ENCODE measurements around the gene PARD6B. TPM values are rescaled to one million over a fixed set of nuclear protein-coding genes. Genes with fewer than 3 reads are reported as not detected.

Gene PARD6B
- total RNA-seq, 1 donor from 2014 or later, result 7.1 TPM

DNA sequence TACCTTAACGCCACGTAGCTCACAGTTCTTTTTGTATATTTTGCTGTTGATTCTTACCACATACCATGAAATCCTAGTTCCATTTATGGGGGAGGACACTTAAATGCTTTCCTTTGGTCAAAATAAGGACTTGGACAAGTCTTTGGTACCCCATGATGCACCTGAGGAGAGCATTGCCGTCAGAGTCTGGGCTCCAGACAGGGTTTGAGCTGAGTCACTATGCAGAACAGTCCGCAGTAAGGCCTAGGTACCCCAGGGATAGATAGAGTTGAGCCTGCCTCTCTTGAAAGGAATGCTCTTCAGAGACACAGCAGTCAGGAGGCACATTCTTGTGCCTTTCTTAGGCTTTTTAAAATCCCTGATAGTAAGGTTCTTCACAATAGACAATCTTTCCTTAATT is 6.0 kb downstream of the PARD6B start:
- peaks cover 16% of the 10 kb centered on the region for H3K4me1 Mint-ChIP-seq (ENCODE audit: unreplicated experiment)
- DNase-seq (ENCODE audit: low spot score), result no peak

GRCh38 chr20:50743087-50743486 is 11.7 kb downstream of the PARD6B start:
- TF ChIP-seq, protein P1, sequence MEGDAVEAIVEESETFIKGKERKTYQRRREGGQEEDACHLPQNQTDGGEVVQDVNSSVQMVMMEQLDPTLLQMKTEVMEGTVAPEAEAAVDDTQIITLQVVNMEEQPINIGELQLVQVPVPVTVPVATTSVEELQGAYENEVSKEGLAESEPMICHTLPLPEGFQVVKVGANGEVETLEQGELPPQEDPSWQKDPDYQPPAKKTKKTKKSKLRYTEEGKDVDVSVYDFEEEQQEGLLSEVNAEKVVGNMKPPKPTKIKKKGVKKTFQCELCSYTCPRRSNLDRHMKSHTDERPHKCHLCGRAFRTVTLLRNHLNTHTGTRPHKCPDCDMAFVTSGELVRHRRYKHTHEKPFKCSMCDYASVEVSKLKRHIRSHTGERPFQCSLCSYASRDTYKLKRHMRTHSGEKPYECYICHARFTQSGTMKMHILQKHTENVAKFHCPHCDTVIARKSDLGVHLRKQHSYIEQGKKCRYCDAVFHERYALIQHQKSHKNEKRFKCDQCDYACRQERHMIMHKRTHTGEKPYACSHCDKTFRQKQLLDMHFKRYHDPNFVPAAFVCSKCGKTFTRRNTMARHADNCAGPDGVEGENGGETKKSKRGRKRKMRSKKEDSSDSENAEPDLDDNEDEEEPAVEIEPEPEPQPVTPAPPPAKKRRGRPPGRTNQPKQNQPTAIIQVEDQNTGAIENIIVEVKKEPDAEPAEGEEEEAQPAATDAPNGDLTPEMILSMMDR (IDR thresholded peaks at IDR 0.05; ENCODE audit: unreplicated experiment), result no peak
- no peak for DNase-seq (ENCODE audit: low spot score)
- no peak overlapping the region for H3K27ac Mint-ChIP-seq (ENCODE audit: unreplicated experiment)
- H3K27me3 Mint-ChIP-seq (ENCODE audit: unreplicated experiment), result no peaks in the 10 kb centered on the region
- H3K36me3 Mint-ChIP-seq (ENCODE audit: low read depth, unreplicated experiment), result no peaks in the 10 kb centered on the region
- H3K4me3 Mint-ChIP-seq (ENCODE audit: unreplicated experiment), result no peak overlapping the region
- H3K9me3 Mint-ChIP-seq (ENCODE audit: unreplicated experiment), result no peaks in the 10 kb centered on the region
- peaks cover 13% of the 10 kb centered on the region for H3K4me1 Mint-ChIP-seq (ENCODE audit: unreplicated experiment)

More for the DNA sequence above, 6.0 kb downstream of the PARD6B start:
- no peak overlapping the region for H3K4me3 Mint-ChIP-seq (ENCODE audit: unreplicated experiment)
- H3K36me3 Mint-ChIP-seq (ENCODE audit: low read depth, unreplicated experiment), result no peaks in the 10 kb centered on the region
- TF ChIP-seq, protein P1 (IDR thresholded peaks at IDR 0.05; ENCODE audit: unreplicated experiment), result no peak
- no peaks in the 10 kb centered on the region for H3K9me3 Mint-ChIP-seq (ENCODE audit: unreplicated experiment)
- H3K27ac Mint-ChIP-seq (ENCODE audit: unreplicated experiment), result no peak overlapping the region
- no peaks in the 10 kb centered on the region for H3K27me3 Mint-ChIP-seq (ENCODE audit: unreplicated experiment)

- H3K4me3 Mint-ChIP-seq (ENCODE audit: unreplicated experiment), result no peak overlapping the region
- no peaks in the 10 kb centered on the region for H3K9me3 Mint-ChIP-seq (ENCODE audit: unreplicated experiment)
- DNase-seq (ENCODE audit: low spot score), result no peak
- H3K4me1 Mint-ChIP-seq (ENCODE audit: unreplicated experiment), result peaks cover 13% of the 10 kb centered on the region
- H3K27ac Mint-ChIP-seq (ENCODE audit: unreplicated experiment), result no peak overlapping the region
- no peaks in the 10 kb centered on the region for H3K27me3 Mint-ChIP-seq (ENCODE audit: unreplicated experiment)
- TF ChIP-seq, protein P1 (IDR thresholded peaks at IDR 0.05; ENCODE audit: unreplicated experiment), result no peak
- no peaks in the 10 kb centered on the region for H3K36me3 Mint-ChIP-seq (ENCODE audit: low read depth, unreplicated experiment)
Observed at GRCh38 chr20:50744143-50744792, 12.9 kb downstream of the PARD6B start.

GRCh38 chr20:50745634-50746137 is 14.3 kb downstream of the PARD6B start:
- DNase-seq (ENCODE audit: low spot score), result no peak
- Mint-ChIP-seq H3K36me3 (ENCODE audit: low read depth, unreplicated experiment) (no peaks in the 10 kb centered on the region), H3K4me1 (ENCODE audit: unreplicated experiment) (peaks cover 6% of the 10 kb centered on the region), H3K27ac (ENCODE audit: unreplicated experiment) (no peak overlapping the region), H3K27me3 (ENCODE audit: unreplicated experiment) (no peaks in the 10 kb centered on the region), H3K4me3 (ENCODE audit: unreplicated experiment) (no peak overlapping the region), H3K9me3 (ENCODE audit: unreplicated experiment) (no peaks in the 10 kb centered on the region)
- TF ChIP-seq, protein P1 (IDR thresholded peaks at IDR 0.05; ENCODE audit: unreplicated experiment), result no peak

DNA sequence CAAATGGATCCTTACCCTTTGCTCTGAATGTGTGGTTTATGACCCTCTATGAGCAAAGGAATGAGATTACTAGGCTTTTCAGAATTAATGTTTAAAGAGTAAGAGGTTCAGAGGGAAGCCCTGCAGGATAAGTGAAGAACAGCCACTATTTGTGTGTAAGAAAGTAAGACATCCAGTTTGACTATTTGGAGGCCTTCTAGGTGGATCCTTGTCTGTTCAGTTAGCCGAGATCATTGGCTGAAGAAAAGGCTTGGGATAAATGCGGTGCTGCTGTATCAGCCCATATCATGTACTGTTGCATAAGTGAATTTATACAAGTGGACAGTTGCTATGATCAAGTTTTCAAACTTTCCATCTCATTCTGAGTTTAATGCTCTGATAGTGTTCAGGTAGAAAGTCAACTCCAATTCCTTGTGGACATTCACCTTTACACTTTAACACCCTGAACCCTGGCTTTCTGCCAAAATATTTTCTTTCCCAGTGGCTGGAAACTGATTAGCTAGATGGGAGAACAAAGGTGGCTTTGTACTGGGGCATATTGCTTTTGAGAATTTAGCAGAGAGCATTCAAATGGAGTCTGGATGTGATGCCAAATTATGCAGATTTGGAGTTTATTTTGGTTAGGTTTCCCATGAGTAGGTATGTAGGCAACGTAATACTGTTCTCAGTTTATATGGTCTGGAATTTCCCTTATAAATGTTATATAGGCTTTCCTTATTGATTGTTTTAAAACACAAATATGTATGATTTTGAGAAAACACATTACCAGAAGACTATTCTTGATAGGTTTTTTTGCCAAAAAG is 15.0 kb downstream of the PARD6B start:
- Mint-ChIP-seq H3K4me3 (ENCODE audit: unreplicated experiment) (no peak overlapping the region), H3K27me3 (ENCODE audit: unreplicated experiment) (no peaks in the 10 kb centered on the region), H3K27ac (ENCODE audit: unreplicated experiment) (no peak overlapping the region), H3K36me3 (ENCODE audit: low read depth, unreplicated experiment) (no peaks in the 10 kb centered on the region), H3K4me1 (ENCODE audit: unreplicated experiment) (peaks cover 1% of the 10 kb centered on the region), H3K9me3 (ENCODE audit: unreplicated experiment) (no peaks in the 10 kb centered on the region)
- DNase-seq (ENCODE audit: low spot score), result no peak
- TF ChIP-seq, protein P1 (IDR thresholded peaks at IDR 0.05; ENCODE audit: unreplicated experiment), result no peak

Data from endothelial cell (in vitro differentiated cells).